ENCODE measurements around the gene HTR3C. TPM values are rescaled to one million over a fixed set of nuclear protein-coding genes. Genes with fewer than 3 reads are reported as not detected.

The HTR3C gene
- total RNA-seq, 1 experiment from 2014 or later = not detected

DNA sequence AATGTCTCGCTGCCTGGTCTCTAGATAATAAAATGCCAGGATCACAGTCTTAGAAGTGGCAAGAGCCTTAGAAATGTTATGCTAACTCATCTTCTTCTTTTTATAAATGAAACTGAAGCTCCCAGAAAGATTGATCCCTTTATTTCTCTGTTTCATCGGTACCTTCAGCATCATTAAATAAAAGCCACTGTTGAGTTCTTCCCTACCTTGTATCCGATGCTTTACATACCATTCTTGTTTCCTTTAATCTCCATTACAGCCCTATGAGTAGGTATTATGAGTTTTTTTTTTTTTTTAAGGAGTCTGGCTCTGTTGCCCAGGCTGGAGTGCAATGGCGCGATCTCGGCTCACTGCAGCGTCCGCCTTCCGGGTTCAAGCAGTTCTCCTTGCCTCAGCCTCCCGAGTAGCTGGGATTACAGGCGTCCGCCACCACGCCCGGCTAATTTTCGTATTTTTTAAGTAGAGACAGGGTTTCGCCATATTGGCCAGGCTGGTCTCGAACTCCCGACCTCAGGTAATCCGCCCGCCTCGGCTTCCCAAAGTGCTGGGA, 34.3 kb upstream of the HTR3C start:
- Mint-ChIP-seq H3K4me1 (peaks cover 24 to 25% of the 10 kb centered on the region in 2 experiments), H3K27ac (peak overlapping the region; percentile 89 to 98 (median 96); a peak in 6 of 7 replicates), H3K9me3 (no peaks in the 10 kb centered on the region; a peak in 1 of 5 replicates), H3K4me3 (peak overlapping the region; percentile 97 to 99), H3K36me3 (ENCODE audit: insufficient read depth in 1 of 3, low read depth in 3 of 3) (peaks cover 3 to 7% (median 7%) of the 10 kb centered on the region in 3 experiments; a peak in 6 of 7 replicates), H3K27me3 (ENCODE audit: low read depth) (peaks cover 3% of the 10 kb centered on the region; the same call in 1 of the 2 replicates)
- Histone ChIP-seq H2BK5ac (ENCODE audit: insufficient read length, low read length) (no peak overlapping the region), H3T11ph (ENCODE audit: low read length) (no peak overlapping the region), H3K79me1 (ENCODE audit: insufficient read depth, low read depth, low read length, poor library complexity, severe bottlenecking) (no peaks in the 10 kb centered on the region), H4K20me1 (ENCODE audit: control insufficient read depth, insufficient read depth, insufficient read length) (no peaks in the 10 kb centered on the region), H2BK120ac (ENCODE audit: low read depth, low read length, poor library complexity, severe bottlenecking) (no peak overlapping the region), H3K23ac (ENCODE audit: insufficient read length, low read depth, low read length) (no peak overlapping the region), H3K9me3 (ENCODE audit: control insufficient read depth, low read depth, low read length) (no peaks in the 10 kb centered on the region), H2BK12ac (ENCODE audit: insufficient read length, low read depth, low read length) (no peak overlapping the region), H3K79me2 (ENCODE audit: insufficient read depth, low read length) (peaks cover 7% of the 10 kb centered on the region; the same call in 1 of the 2 replicates), H3K4me2 (ENCODE audit: insufficient read depth, insufficient read length, low read length) (peak overlapping the region; percentile 85), H3K27me3 (ENCODE audit: insufficient read depth, low read length) (no peaks in the 10 kb centered on the region), H3K14ac (ENCODE audit: insufficient read depth, low read length) (no peak overlapping the region), H3K56ac (ENCODE audit: insufficient read length, low read depth, low read length) (no peak overlapping the region), H2BK20ac (ENCODE audit: low read depth, low read length, poor library complexity, severe bottlenecking) (no peak overlapping the region), H3K4me1 (ENCODE audit: insufficient read depth, low read length) (peaks cover 5% of the 10 kb centered on the region; the same call in 1 of the 2 replicates), H3K9ac (ENCODE audit: extremely low read depth, insufficient read length, low read length) (peak overlapping the region; percentile 86), H4K91ac (ENCODE audit: insufficient read length, low read depth, low read length) (no peak overlapping the region), H4K8ac (replicated peaks; ENCODE audit: insufficient read length, low read depth, low read length) (no peak overlapping the region), H3K23me2 (ENCODE audit: insufficient read length, low read depth, low read length, poor library complexity, severe bottlenecking) (peaks cover 4% of the 10 kb centered on the region), H2AK5ac (ENCODE audit: insufficient read length, low read length) (no peak overlapping the region), H2BK15ac (ENCODE audit: low read depth, low read length) (no peak overlapping the region), H3K4ac (ENCODE audit: low read depth, low read length) (no peak overlapping the region), H2AFZ (ENCODE audit: low read length) (no peak overlapping the region), H3K18ac (ENCODE audit: insufficient read length, low read depth, low read length) (no peak overlapping the region), H4K5ac (ENCODE audit: insufficient read length, low read depth, low read length) (no peak overlapping the region), H3K27ac (ENCODE audit: insufficient read length, low read depth, low read length) (no peak overlapping the region)
- no CpG with 5 or more reads among the region's 21 CpGs for WGBS (ENCODE audit: extremely low coverage, insufficient read length, low lambda C conversion rate)
- TF ChIP-seq, protein P1, sequence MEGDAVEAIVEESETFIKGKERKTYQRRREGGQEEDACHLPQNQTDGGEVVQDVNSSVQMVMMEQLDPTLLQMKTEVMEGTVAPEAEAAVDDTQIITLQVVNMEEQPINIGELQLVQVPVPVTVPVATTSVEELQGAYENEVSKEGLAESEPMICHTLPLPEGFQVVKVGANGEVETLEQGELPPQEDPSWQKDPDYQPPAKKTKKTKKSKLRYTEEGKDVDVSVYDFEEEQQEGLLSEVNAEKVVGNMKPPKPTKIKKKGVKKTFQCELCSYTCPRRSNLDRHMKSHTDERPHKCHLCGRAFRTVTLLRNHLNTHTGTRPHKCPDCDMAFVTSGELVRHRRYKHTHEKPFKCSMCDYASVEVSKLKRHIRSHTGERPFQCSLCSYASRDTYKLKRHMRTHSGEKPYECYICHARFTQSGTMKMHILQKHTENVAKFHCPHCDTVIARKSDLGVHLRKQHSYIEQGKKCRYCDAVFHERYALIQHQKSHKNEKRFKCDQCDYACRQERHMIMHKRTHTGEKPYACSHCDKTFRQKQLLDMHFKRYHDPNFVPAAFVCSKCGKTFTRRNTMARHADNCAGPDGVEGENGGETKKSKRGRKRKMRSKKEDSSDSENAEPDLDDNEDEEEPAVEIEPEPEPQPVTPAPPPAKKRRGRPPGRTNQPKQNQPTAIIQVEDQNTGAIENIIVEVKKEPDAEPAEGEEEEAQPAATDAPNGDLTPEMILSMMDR (conservative IDR thresholded peaks at IDR 0.05) = no peak
- DNase-seq = no peak
